K562 (cell line): ENCODE results near the gene GPR42. TPM values are rescaled to one million over a fixed set of nuclear protein-coding genes. Genes with fewer than 3 reads are reported as not detected.

Experiments
- ATAC-seq: fragments of 200-7000 bp; cut with Tn5 transposase; 3 replicates; pipeline ENCODE4 v1.9.1; 2020; ENCODE audit warnings: moderate library complexity
- BruUV-seq: library from RNA; stranded (reverse); fragments of 400-500 nt; replicated peaks from 2 replicates; lab custom pipeline; 2021; lab: Mats Ljungman, UMichigan
- CTCF ChIA-PET: fragments of 300-600 bp; formaldehyde crosslinking; extraction: SDS; loops from one replicate; lab custom pipeline; 2021; ENCODE audit warnings: low intra/inter-chr PET ratio; lab: Yijun Ruan, JAX
- POLR2A ChIA-PET: fragments of 300-600, 350-650 bp; sonication (Branson Sonifier 250); formaldehyde crosslinking; extraction: SDS; loops from one replicate; lab custom pipeline; 2021; ENCODE audit warnings: antibody characterized with exemption, inconsistent platforms; lab: Yijun Ruan, JAX
- DNase-seq, 4 experiments: peaks; one replicate each; pipeline versions ENCODE4 v3.0.0 to v3.0.0-alpha.2; 2011 to 2018; ENCODE audit warnings: low spot score in 3 of 4, mixed read lengths in 3 of 4; ENCODE audit errors: extremely low read depth in 1 of 4
- FAIRE-seq: peaks from 2 replicates; lab custom pipeline; 2011; peaks lifted over from hg19 to GRCh38; lab: Jason Lieb, UNC
- H2AFZ ChIP-seq: 2 replicates; pipeline ENCODE4 v1.6.0; 2011; ENCODE audit warnings: low read depth, low read length, control low read depth, inconsistent platforms
- H3K27ac ChIP-seq: fragments of 200-600 bp; 3 replicates; pipeline ENCODE4 v1.8.0; 2011; ENCODE audit warnings: low read depth, mild to moderate bottlenecking, control low read depth, inconsistent platforms, low read length, moderate library complexity, mixed read lengths; ENCODE audit errors: extremely low read depth
- H3K27me3 ChIP-seq, 2 experiments: fragments of 300-600 bp in 1 of 2; 2 replicates in 1 of 2; 3 replicates in 1 of 2; pipeline versions ENCODE4 v1.6.0 to v1.8.0; 2011; ENCODE audit warnings: inconsistent platforms in 2 of 2, low read length in 2 of 2, mild to moderate bottlenecking in 1 of 2, mixed read lengths in 1 of 2, moderate library complexity in 1 of 2; ENCODE audit not compliant: control insufficient read depth in 2 of 2, insufficient read depth in 2 of 2
- H3K36me3 ChIP-seq: fragments of 300-600 bp; 3 replicates; pipeline ENCODE4 v1.8.0; 2011; ENCODE audit warnings: mild to moderate bottlenecking, low read length, inconsistent platforms; ENCODE audit not compliant: control insufficient read depth, insufficient read depth
- H3K4me1 ChIP-seq, 2 experiments: fragments of 200-600 bp in 1 of 2; replicated peaks in 1 of 2; 2 replicates in 1 of 2; 3 replicates in 1 of 2; pipeline versions ENCODE4 v1.5.1 to v1.8.0; 2011; ENCODE audit warnings: inconsistent platforms in 2 of 2, low read length in 2 of 2, mild to moderate bottlenecking in 1 of 2, mixed read lengths in 1 of 2, moderate library complexity in 1 of 2; ENCODE audit not compliant: control insufficient read depth in 2 of 2, insufficient read depth in 2 of 2
- H3K4me2 ChIP-seq: 2 replicates; pipeline ENCODE4 v1.6.1; 2011; ENCODE audit warnings: low read length, control low read depth, inconsistent platforms, mixed read lengths; ENCODE audit not compliant: insufficient read depth
- H3K4me3 ChIP-seq: fragments of 200-600 bp; sonication (generic), shearing (Covaris generic); 2 replicates; pipeline ENCODE4 v1.5.1; 2016; ENCODE audit warnings: control low read depth, inconsistent platforms
- H3K79me2 ChIP-seq: fragments of 200-600 bp; 3 replicates; pipeline ENCODE4 v1.8.0; 2011; ENCODE audit warnings: low read length, inconsistent platforms; ENCODE audit not compliant: control insufficient read depth, insufficient read depth
- H3K9ac ChIP-seq, 2 experiments: 2 replicates each; pipeline versions ENCODE4 v1.6.0 to v1.6.1; 2011; ENCODE audit warnings: low read depth in 2 of 2, low read length in 2 of 2, control low read depth in 1 of 2, inconsistent platforms in 1 of 2, mild to moderate bottlenecking in 1 of 2, mixed read lengths in 1 of 2; ENCODE audit not compliant: insufficient read depth in 1 of 2
- H3K9me1 ChIP-seq: one replicate; pipeline ENCODE4 v1.6.0; 2011; ENCODE audit warnings: inconsistent platforms, mild to moderate bottlenecking, low read length, moderate library complexity; ENCODE audit not compliant: control insufficient read depth, insufficient read depth
- H3K9me3 ChIP-seq: replicated peaks from 2 replicates; pipeline ENCODE4 v1.5.1; 2011; ENCODE audit warnings: low read depth, low read length, inconsistent platforms; ENCODE audit not compliant: control insufficient read depth, insufficient read depth
- H4K20me1 ChIP-seq: replicated peaks from 2 replicates; pipeline ENCODE4 v1.6.1; 2011; ENCODE audit warnings: low read length, inconsistent platforms, mixed read lengths; ENCODE audit not compliant: control insufficient read depth, insufficient read depth
- CBFA2T3 ChIP-seq: fragments of 450-650 bp; IDR thresholded peaks from 2 replicates; pipeline ENCODE4 v1.6.1; 2017
- RBM34 ChIP-seq: fragments of 200-400 bp; formaldehyde crosslinking; IDR thresholded peaks from 2 replicates; pipeline ENCODE4 v1.6.1; 2018; ENCODE audit warnings: low read length, borderline replicate concordance; ENCODE audit not compliant: insufficient read depth
- ZNF79 ChIP-seq: fragments of 250-450 bp; sonication (Bioruptor Pico); IDR thresholded peaks from 2 replicates; pipeline ENCODE4 v1.4.0; 2020; ENCODE audit warnings: low read depth, mild to moderate bottlenecking, moderate library complexity
- WGBS: fragments of 100-300 bp; shearing (Covaris generic); methylation state at CpG from one replicate; pipeline ENCODE4 v1.1.6; 2016; ENCODE audit warnings: low coverage, mixed read lengths; ENCODE audit not compliant: insufficient coverage; ENCODE audit errors: missing lambda C conversion rate; 5-methylcytosine and 5-hydroxymethylcytosine counted together
- in situ Hi-C: fragments of 300-500 bp; cut with MboI; formaldehyde crosslinking; loops from 4 replicates; pipeline ENCODE4 v1.15.0; 2018; ENCODE audit warnings: inconsistent platforms, mixed read lengths
- intact Hi-C: fragments of 100-400 bp; cut with micrococcal nuclease; formaldehyde crosslinking; loops from 2 replicates; pipeline ENCODE4 v1.14.2; 2022
- polyA plus RNA-seq, 8 experiments: library from polyadenylated mRNA; depleted of rRNA in 4 of 8; stranded (reverse) in 5 of 8; unstranded in 3 of 8; fragments of >200 nt; fragmentation: Nextera tagmentation in 2 of 8; fragmentation: Illumina TruSeq in 1 of 8; extraction: Ambion mirVana in 2 of 8; extraction: Trizol in 1 of 8; gene quantifications; 2 replicates each; pipeline versions ENCODE4 v1.2.1 to v1.2.3, GENCODE V29; 2011 to 2014; ENCODE audit warnings: inconsistent platforms in 1 of 8, missing spikeins in 1 of 8
- total RNA-seq, 7 experiments: library from RNA; depleted of rRNA in 6 of 7; stranded (reverse); fragments of >200 nt in 6 of 7; fragmentation: Illumina TruSeq in 2 of 7; extraction: Trizol in 2 of 7; gene quantifications; 2 replicates each; pipeline versions ENCODE4 v1.2.1 to v1.2.3, GENCODE V29; 2011 to 2021; ENCODE audit warnings: low replicate concordance in 1 of 7
- TF ChIP-seq, protein P1 (sequence below): sonication (generic); formaldehyde crosslinking; IDR thresholded peaks from 2 replicates; pipeline ENCODE4 v1.8.0; 2022; ENCODE audit warnings: mild to moderate bottlenecking, missing genetic modification reagents, borderline replicate concordance
- TF ChIP-seq, protein P2 (sequence below): sonication (generic); formaldehyde crosslinking; IDR thresholded peaks from 2 replicates; pipeline ENCODE4 v1.5.0; 2020; ENCODE audit warnings: missing genetic modification reagents
- TF ChIP-seq, protein P3 (sequence below), 2 experiments: fragments of 450-650 bp in 1 of 2; sonication (generic) in 1 of 2; formaldehyde crosslinking in 1 of 2; IDR thresholded peaks; 2 replicates each; pipeline versions ENCODE4 v1.7.1 to v1.9.0; 2016 to 2022; ENCODE audit warnings: inconsistent platforms in 1 of 2, mild to moderate bottlenecking in 1 of 2, missing genetic modification reagents in 1 of 2

Gene GPR42
- total and polyA plus RNA-seq, 9 of the 15 experiments (the other 6 are each of a cell fraction or from before 2014, with no cell fraction given), result not detected

DNA sequence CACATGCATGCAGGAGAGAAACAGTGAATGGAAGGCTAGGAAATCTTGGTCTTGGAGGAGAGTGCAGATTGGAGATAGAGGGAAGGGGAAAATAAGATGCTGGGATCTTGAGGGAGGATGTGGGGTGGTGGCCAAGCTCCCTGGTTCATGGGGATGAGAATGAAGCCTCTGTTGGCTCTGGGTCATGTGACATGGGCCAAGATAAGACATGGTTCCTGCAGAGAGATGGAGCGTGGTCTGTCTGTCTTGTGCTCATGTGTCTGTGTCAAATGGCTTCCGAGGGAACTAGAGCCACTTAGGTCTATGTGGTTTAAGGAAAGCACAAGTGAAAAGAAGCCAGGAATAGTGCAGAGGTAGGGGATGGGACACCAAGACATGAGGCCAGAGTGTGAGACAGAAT is 46.4 kb downstream of the GPR42 start:
- no peaks in the 10 kb centered on the region for H3K9me1 ChIP-seq
- ChIA-PET POLR2A (interaction anchor here (0.5 to 2.1 kb wide), 5 partner anchors 10 to 238 kb away, joined by 3 to 9 read pairs (median 3); no protein-coding TSS in a partner anchor), CTCF (no interaction called here)
- H3K27me3 ChIP-seq, result peaks cover 52 to 68% of the 10 kb centered on the region in 2 experiments
- no peak for FAIRE-seq
- H3K79me2 ChIP-seq, result no peaks in the 10 kb centered on the region
- WGBS, result 0% methylated on average over 2 of the region's 2 CpGs
- DNase-seq, result no peak
- H3K27ac ChIP-seq, result no peak overlapping the region
- H3K36me3 ChIP-seq, result no peaks in the 10 kb centered on the region
- intact Hi-C loops, result no loop called here
- BruUV-seq, result no TSS peak
- 0 out of 2 replicates have a peak, but pooled peaks cover 4% of the 10 kb centered on the region for H4K20me1 ChIP-seq
- in situ Hi-C loops, result no loop called here
- ATAC-seq, result no peak
- no peak overlapping the region for H2AFZ ChIP-seq
- no peak overlapping the region for H3K4me2 ChIP-seq
- H3K9ac ChIP-seq, result no peak overlapping the region
- H3K4me3 ChIP-seq, result no peak overlapping the region
- H3K9me3 ChIP-seq, result no peaks in the 10 kb centered on the region
- peaks cover 0 to 6% of the 10 kb centered on the region in 2 experiments; a peak in 2 of 5 replicates for H3K4me1 ChIP-seq
- TF ChIP-seq ZNF79 (CRISPR knock-in tag) (no peak), CBFA2T3 (no peak), RBM34 (no peak)
- TF ChIP-seq, protein P1, sequence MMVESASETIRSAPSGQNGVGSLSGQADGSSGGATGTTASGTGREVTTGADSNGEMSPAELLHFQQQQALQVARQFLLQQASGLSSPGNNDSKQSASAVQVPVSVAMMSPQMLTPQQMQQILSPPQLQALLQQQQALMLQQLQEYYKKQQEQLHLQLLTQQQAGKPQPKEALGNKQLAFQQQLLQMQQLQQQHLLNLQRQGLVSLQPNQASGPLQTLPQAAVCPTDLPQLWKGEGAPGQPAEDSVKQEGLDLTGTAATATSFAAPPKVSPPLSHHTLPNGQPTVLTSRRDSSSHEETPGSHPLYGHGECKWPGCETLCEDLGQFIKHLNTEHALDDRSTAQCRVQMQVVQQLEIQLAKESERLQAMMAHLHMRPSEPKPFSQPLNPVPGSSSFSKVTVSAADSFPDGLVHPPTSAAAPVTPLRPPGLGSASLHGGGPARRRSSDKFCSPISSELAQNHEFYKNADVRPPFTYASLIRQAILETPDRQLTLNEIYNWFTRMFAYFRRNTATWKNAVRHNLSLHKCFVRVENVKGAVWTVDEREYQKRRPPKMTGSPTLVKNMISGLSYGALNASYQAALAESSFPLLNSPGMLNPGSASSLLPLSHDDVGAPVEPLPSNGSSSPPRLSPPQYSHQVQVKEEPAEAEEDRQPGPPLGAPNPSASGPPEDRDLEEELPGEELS (CRISPR knock-in tag), result no peak
- TF ChIP-seq, protein P2, sequence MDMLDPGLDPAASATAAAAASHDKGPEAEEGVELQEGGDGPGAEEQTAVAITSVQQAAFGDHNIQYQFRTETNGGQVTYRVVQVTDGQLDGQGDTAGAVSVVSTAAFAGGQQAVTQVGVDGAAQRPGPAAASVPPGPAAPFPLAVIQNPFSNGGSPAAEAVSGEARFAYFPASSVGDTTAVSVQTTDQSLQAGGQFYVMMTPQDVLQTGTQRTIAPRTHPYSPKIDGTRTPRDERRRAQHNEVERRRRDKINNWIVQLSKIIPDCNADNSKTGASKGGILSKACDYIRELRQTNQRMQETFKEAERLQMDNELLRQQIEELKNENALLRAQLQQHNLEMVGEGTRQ, result peak; percentile 31; the same call in 1 of the 2 replicates
- TF ChIP-seq, protein P3, sequence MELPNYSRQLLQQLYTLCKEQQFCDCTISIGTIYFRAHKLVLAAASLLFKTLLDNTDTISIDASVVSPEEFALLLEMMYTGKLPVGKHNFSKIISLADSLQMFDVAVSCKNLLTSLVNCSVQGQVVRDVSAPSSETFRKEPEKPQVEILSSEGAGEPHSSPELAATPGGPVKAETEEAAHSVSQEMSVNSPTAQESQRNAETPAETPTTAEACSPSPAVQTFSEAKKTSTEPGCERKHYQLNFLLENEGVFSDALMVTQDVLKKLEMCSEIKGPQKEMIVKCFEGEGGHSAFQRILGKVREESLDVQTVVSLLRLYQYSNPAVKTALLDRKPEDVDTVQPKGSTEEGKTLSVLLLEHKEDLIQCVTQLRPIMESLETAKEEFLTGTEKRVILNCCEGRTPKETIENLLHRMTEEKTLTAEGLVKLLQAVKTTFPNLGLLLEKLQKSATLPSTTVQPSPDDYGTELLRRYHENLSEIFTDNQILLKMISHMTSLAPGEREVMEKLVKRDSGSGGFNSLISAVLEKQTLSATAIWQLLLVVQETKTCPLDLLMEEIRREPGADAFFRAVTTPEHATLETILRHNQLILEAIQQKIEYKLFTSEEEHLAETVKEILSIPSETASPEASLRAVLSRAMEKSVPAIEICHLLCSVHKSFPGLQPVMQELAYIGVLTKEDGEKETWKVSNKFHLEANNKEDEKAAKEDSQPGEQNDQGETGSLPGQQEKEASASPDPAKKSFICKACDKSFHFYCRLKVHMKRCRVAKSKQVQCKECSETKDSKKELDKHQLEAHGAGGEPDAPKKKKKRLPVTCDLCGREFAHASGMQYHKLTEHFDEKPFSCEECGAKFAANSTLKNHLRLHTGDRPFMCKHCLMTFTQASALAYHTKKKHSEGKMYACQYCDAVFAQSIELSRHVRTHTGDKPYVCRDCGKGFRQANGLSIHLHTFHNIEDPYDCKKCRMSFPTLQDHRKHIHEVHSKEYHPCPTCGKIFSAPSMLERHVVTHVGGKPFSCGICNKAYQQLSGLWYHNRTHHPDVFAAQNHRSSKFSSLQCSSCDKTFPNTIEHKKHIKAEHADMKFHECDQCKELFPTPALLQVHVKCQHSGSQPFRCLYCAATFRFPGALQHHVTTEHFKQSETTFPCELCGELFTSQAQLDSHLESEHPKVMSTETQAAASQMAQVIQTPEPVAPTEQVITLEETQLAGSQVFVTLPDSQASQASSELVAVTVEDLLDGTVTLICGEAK (IDR thresholded peaks at IDR 0.05), result no peak
- TF ChIP-seq, protein P3 (CRISPR knock-in tag; IDR thresholded peaks at IDR 0.05), result no peak
